NB4 (cell line): ENCODE data around the gene PAM16.

ENCODE experiments used
- DNase-seq: peaks from one replicate; pipeline ENCODE4 v3.0.0; 2010; ENCODE audit warnings: low read depth
- H3K4me3 ChIP-seq: one replicate; pipeline ENCODE4 v1.5.1; 2011; ENCODE audit warnings: mild to moderate bottlenecking, low read depth, low read length, moderate library complexity
- CTCF ChIP-seq: IDR thresholded peaks from one replicate; pipeline ENCODE4 v1.5.1; 2012; ENCODE audit warnings: low read depth, low read length
- MAX ChIP-seq: IDR thresholded peaks from 2 replicates; pipeline ENCODE4 v1.6.1; 2011; ENCODE audit warnings: low read depth, low read length
- MYC ChIP-seq: IDR thresholded peaks from 2 replicates; pipeline ENCODE4 v1.6.1; 2011; ENCODE audit warnings: low read depth, low read length
- POLR2A ChIP-seq: IDR thresholded peaks from 2 replicates; pipeline ENCODE4 v1.6.1; 2011; ENCODE audit warnings: mild to moderate bottlenecking; ENCODE audit not compliant: insufficient read length; ENCODE audit errors: extremely low read depth

PAM16 gene

GRCh38 chr16:4375717-4376116 lies 24.6 kb upstream of the PAM16 start:
- TF ChIP-seq CTCF (no peak), MAX (no peak), POLR2A (no peak), MYC (no peak)
- no peak for DNase-seq

GRCh38 chr16:4373909-4374742 lies 23.0 kb upstream of the PAM16 start:
- DNase-seq = no peak
- H3K4me3 ChIP-seq = no peak overlapping the region
- TF ChIP-seq CTCF (no peak), POLR2A (no peak), MYC (no peak), MAX (no peak)

More at GRCh38 chr16:4375717-4376116, 24.6 kb upstream of the PAM16 start:
- H3K4me3 ChIP-seq = no peak overlapping the region

- no peak overlapping the region for H3K4me3 ChIP-seq
- DNase-seq = no peak
- TF ChIP-seq POLR2A = no peak
- TF ChIP-seq MAX = no peak
- TF ChIP-seq MYC = no peak
- TF ChIP-seq CTCF = no peak
These were observed 22.3 kb upstream of the PAM16 start for GRCh38 chr16:4373356-4373908.

- DNase-seq = peak; percentile 73
These were observed 21.6 kb upstream of the PAM16 start for GRCh38 chr16:4372578-4373355.

More at GRCh38 chr16:4372578-4373355, 21.6 kb upstream of the PAM16 start:
- no peak for TF ChIP-seq CTCF
- no peak for TF ChIP-seq POLR2A
- no peak for TF ChIP-seq MAX
- TF ChIP-seq MYC = no peak
- peak overlapping the region; percentile 46 for H3K4me3 ChIP-seq
